K562 (cell line): ENCODE data around the gene SIGLEC6. TPM values are rescaled to one million over a fixed set of nuclear protein-coding genes. Genes with fewer than 3 reads are reported as not detected.

ENCODE experiments used
- BRD9 ChIP-seq: fragments of 450-650 bp; IDR thresholded peaks from 2 replicates; pipeline ENCODE4 v1.6.1; 2018; ENCODE audit warnings: low read depth; ENCODE audit not compliant: partially characterized antibody
- CREM ChIP-seq: IDR thresholded peaks from 2 replicates; pipeline ENCODE4 v1.6.1; 2014; ENCODE audit warnings: antibody characterized with exemption, low read depth
- ESRRA ChIP-seq: fragments of 450-650 bp; IDR thresholded peaks from 2 replicates; pipeline ENCODE4 v1.6.1; 2014; ENCODE audit warnings: low read depth, mild to moderate bottlenecking, moderate library complexity, borderline replicate concordance
- GATAD2A ChIP-seq: fragments of 450-650 bp; IDR thresholded peaks from 2 replicates; pipeline ENCODE4 v1.6.1; 2017
- GATAD2B ChIP-seq: fragments of 450-650 bp; IDR thresholded peaks from 2 replicates; pipeline ENCODE4 v1.6.1; 2017; ENCODE audit warnings: mild to moderate bottlenecking, borderline replicate concordance
- JUN ChIP-seq, 2 experiments: sonication (generic) in 1 of 2; formaldehyde crosslinking in 1 of 2; IDR thresholded peaks; 2 replicates each; pipeline versions ENCODE4 v1.6.1 to v1.8.0; 2012 to 2022; ENCODE audit warnings: borderline replicate concordance in 2 of 2, mild to moderate bottlenecking in 2 of 2, improper control_type of control experiment in 1 of 2, low read depth in 1 of 2, low read length in 1 of 2, missing genetic modification reagents in 1 of 2
- KLF1 ChIP-seq: fragments of 450-650 bp; IDR thresholded peaks from 2 replicates; pipeline ENCODE4 v1.6.1; 2016; ENCODE audit warnings: missing genetic modification characterization, missing compliant biosample characterization
- MAFF ChIP-seq: IDR thresholded peaks from 2 replicates; pipeline ENCODE4 v1.6.1; 2012; ENCODE audit warnings: low read length, improper control_type of control experiment
- MBD2 ChIP-seq: sonication (generic); IDR thresholded peaks from 2 replicates; pipeline ENCODE4 v1.6.1; 2016; ENCODE audit warnings: low read depth, borderline replicate concordance
- MED1 ChIP-seq: sonication (generic); formaldehyde crosslinking; IDR thresholded peaks from 2 replicates; pipeline ENCODE4 v1.8.1; 2023; ENCODE audit warnings: missing genetic modification reagents, borderline replicate concordance
- PML ChIP-seq: IDR thresholded peaks from 2 replicates; pipeline ENCODE4 v1.6.1; 2012; ENCODE audit warnings: low read length, inconsistent platforms
- PRPF4 ChIP-seq: fragments of 200-400 bp; formaldehyde crosslinking; IDR thresholded peaks from one replicate; pipeline ENCODE4 v1.6.1; 2017; ENCODE audit warnings: low read length, low read depth, mild to moderate bottlenecking; ENCODE audit not compliant: insufficient read depth, poor library complexity, severe bottlenecking
- RNF2 ChIP-seq: sonication (generic); IDR thresholded peaks from 2 replicates; pipeline ENCODE4 v1.6.1; 2016
- SMAD3 ChIP-seq: fragments of 450-650 bp; formaldehyde crosslinking; conservative IDR thresholded peaks from 2 replicates; pipeline ENCODE4 v1.4.0; 2020; ENCODE audit warnings: mild to moderate bottlenecking
- SMARCC2 ChIP-seq: fragments of 450-650 bp; IDR thresholded peaks from 2 replicates; pipeline ENCODE4 v1.6.1; 2017; ENCODE audit warnings: antibody characterized with exemption, moderate library complexity, mild to moderate bottlenecking, low read depth
- TCF3 ChIP-seq: sonication (generic); formaldehyde crosslinking; IDR thresholded peaks from 2 replicates; pipeline ENCODE4 v1.4.0; 2020; ENCODE audit warnings: mild to moderate bottlenecking, missing genetic modification reagents
- TRIM24 ChIP-seq, 2 experiments: fragments of 450-650 bp; IDR thresholded peaks; 2 replicates each; pipeline ENCODE4 v1.6.1; 2016
- ZNF384 ChIP-seq: IDR thresholded peaks from 2 replicates; pipeline ENCODE4 v1.6.1; 2012; ENCODE audit warnings: low read depth, low read length, improper control_type of control experiment
- polyA plus RNA-seq, 8 experiments: library from polyadenylated mRNA; depleted of rRNA in 4 of 8; stranded (reverse) in 5 of 8; unstranded in 3 of 8; fragments of >200 nt; fragmentation: Nextera tagmentation in 2 of 8; fragmentation: Illumina TruSeq in 1 of 8; extraction: Ambion mirVana in 2 of 8; extraction: Trizol in 1 of 8; gene quantifications; 2 replicates each; pipeline versions ENCODE4 v1.2.1 to v1.2.3, GENCODE V29; 2011 to 2014; ENCODE audit warnings: inconsistent platforms in 1 of 8, missing spikeins in 1 of 8
- total RNA-seq, 7 experiments: library from RNA; depleted of rRNA in 6 of 7; stranded (reverse); fragments of >200 nt in 6 of 7; fragmentation: Illumina TruSeq in 2 of 7; extraction: Trizol in 2 of 7; gene quantifications; 2 replicates each; pipeline versions ENCODE4 v1.2.1 to v1.2.3, GENCODE V29; 2011 to 2021; ENCODE audit warnings: low replicate concordance in 1 of 7
- TF ChIP-seq, protein P1 (sequence below): fragments of 200-800 bp; sonication (Bioruptor generic); IDR thresholded peaks from 2 replicates; pipeline ENCODE4 v1.6.1; 2016; ENCODE audit warnings: missing genetic modification characterization, missing compliant biosample characterization
- TF ChIP-seq, protein P2 (sequence below): sonication (generic); formaldehyde crosslinking; IDR thresholded peaks from 2 replicates; pipeline ENCODE4 v1.8.0; 2023; ENCODE audit warnings: mild to moderate bottlenecking, missing genetic modification reagents

The SIGLEC6 gene
- total and polyA plus RNA-seq, 9 of the 15 experiments (the other 6 are each of a cell fraction or from before 2014, with no cell fraction given) = 0.03 to 17.5 (median 0.71) TPM

DNA sequence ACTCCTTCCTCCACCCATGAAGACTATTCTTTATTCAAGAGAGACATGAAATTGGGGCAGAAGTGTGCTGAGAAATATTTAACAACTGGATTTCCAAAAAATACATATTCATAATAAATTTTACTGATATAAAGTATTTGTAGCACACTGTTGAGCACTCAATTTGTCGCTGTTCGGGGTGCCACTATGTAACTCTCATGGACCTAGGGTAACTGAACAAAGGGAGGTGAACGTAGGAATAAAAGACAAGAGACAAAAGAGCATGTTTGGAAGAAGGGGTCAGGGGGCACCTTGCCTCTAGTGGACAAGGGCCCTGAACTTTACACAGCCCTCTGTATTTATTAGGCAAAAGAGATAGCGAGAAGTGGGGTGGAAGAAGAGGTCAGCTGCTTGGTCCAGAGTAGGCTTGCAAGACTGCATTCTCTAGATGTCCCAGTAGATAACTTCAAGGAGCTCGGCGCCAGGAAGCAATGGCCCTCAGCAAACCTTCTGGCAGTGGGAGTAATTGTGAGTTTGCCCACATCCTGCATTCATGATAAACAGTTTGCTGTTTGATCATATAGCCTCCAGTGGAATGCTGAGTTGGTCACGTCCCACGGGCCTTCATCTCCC is 35.1 kb upstream of the SIGLEC6 start (continued):
- TF ChIP-seq, protein P1, sequence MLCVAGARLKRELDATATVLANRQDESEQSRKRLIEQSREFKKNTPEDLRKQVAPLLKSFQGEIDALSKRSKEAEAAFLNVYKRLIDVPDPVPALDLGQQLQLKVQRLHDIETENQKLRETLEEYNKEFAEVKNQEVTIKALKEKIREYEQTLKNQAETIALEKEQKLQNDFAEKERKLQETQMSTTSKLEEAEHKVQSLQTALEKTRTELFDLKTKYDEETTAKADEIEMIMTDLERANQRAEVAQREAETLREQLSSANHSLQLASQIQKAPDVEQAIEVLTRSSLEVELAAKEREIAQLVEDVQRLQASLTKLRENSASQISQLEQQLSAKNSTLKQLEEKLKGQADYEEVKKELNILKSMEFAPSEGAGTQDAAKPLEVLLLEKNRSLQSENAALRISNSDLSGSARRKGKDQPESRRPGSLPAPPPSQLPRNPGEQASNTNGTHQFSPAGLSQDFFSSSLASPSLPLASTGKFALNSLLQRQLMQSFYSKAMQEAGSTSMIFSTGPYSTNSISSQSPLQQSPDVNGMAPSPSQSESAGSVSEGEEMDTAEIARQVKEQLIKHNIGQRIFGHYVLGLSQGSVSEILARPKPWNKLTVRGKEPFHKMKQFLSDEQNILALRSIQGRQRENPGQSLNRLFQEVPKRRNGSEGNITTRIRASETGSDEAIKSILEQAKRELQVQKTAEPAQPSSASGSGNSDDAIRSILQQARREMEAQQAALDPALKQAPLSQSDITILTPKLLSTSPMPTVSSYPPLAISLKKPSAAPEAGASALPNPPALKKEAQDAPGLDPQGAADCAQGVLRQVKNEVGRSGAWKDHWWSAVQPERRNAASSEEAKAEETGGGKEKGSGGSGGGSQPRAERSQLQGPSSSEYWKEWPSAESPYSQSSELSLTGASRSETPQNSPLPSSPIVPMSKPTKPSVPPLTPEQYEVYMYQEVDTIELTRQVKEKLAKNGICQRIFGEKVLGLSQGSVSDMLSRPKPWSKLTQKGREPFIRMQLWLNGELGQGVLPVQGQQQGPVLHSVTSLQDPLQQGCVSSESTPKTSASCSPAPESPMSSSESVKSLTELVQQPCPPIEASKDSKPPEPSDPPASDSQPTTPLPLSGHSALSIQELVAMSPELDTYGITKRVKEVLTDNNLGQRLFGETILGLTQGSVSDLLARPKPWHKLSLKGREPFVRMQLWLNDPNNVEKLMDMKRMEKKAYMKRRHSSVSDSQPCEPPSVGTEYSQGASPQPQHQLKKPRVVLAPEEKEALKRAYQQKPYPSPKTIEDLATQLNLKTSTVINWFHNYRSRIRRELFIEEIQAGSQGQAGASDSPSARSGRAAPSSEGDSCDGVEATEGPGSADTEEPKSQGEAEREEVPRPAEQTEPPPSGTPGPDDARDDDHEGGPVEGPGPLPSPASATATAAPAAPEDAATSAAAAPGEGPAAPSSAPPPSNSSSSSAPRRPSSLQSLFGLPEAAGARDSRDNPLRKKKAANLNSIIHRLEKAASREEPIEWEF (CRISPR knock-in tag) = 0 out of 2 replicates have a peak, but pooled peaks have one; percentile 51
- TF ChIP-seq MBD2 (0 out of 2 replicates have a peak, but pooled peaks have one; percentile 27), JUN (IDR thresholded peaks at IDR 0.05; ENCODE audit: borderline replicate concordance, low read depth, low read length) (no peak), JUN (CRISPR knock-in tag; IDR thresholded peaks at IDR 0.05; ENCODE audit: borderline replicate concordance) (no peak), SMAD3 (CRISPR knock-in tag) (no peak), KLF1 (no peak), GATAD2B (peak; percentile 48; the same call in 1 of the 2 replicates), TCF3 (CRISPR knock-in tag) (peak; percentile 57; the same call in 1 of the 2 replicates), BRD9 (no peak), MAFF (no peak), MED1 (CRISPR knock-in tag) (no peak), SMARCC2 (no peak), PML (no peak), ESRRA (peak; percentile 51; the same call in 1 of the 2 replicates), RNF2 (peak; percentile 94; the same call in 1 of the 2 replicates), ZNF384 (no peak), TRIM24 (IDR thresholded peaks at IDR 0.05) (no peak), GATAD2A (0 out of 2 replicates have a peak, but pooled peaks have one; percentile 57), CREM (peak; percentile 41; the same call in 1 of the 2 replicates), PRPF4 (no peak)
- TF ChIP-seq, protein P2, sequence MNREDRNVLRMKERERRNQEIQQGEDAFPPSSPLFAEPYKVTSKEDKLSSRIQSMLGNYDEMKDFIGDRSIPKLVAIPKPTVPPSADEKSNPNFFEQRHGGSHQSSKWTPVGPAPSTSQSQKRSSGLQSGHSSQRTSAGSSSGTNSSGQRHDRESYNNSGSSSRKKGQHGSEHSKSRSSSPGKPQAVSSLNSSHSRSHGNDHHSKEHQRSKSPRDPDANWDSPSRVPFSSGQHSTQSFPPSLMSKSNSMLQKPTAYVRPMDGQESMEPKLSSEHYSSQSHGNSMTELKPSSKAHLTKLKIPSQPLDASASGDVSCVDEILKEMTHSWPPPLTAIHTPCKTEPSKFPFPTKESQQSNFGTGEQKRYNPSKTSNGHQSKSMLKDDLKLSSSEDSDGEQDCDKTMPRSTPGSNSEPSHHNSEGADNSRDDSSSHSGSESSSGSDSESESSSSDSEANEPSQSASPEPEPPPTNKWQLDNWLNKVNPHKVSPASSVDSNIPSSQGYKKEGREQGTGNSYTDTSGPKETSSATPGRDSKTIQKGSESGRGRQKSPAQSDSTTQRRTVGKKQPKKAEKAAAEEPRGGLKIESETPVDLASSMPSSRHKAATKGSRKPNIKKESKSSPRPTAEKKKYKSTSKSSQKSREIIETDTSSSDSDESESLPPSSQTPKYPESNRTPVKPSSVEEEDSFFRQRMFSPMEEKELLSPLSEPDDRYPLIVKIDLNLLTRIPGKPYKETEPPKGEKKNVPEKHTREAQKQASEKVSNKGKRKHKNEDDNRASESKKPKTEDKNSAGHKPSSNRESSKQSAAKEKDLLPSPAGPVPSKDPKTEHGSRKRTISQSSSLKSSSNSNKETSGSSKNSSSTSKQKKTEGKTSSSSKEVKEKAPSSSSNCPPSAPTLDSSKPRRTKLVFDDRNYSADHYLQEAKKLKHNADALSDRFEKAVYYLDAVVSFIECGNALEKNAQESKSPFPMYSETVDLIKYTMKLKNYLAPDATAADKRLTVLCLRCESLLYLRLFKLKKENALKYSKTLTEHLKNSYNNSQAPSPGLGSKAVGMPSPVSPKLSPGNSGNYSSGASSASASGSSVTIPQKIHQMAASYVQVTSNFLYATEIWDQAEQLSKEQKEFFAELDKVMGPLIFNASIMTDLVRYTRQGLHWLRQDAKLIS (CRISPR knock-in tag) = no peak
